T-helper 2 cell treated with Interferon-gamma antibody and Interleukin-4, amounts not matched to agents 5 μg/mL and 100 μg/mL, for 36 hours (primary cell): ENCODE measurements around the gene KCNJ1.

Experiments used
- DNase-seq: peaks from one replicate; pipeline ENCODE4 v3.0.0; 2021; ENCODE audit warnings: low spot score
- H3K27ac Mint-ChIP-seq: one replicate; pipeline ENCODE4 v1.8.0; 2021; ENCODE audit warnings: mild to moderate bottlenecking, mixed read lengths
- H3K27me3 Mint-ChIP-seq: one replicate; pipeline ENCODE4 v1.8.0; 2021; ENCODE audit warnings: low read depth, mixed read lengths
- H3K36me3 Mint-ChIP-seq: one replicate; pipeline ENCODE4 v1.8.0; 2021; ENCODE audit warnings: low read depth, mixed read lengths
- H3K4me1 Mint-ChIP-seq: one replicate; pipeline ENCODE4 v1.8.0; 2021; ENCODE audit warnings: low read depth, mixed read lengths
- H3K4me3 Mint-ChIP-seq: one replicate; pipeline ENCODE4 v1.8.0; 2022; ENCODE audit warnings: mild to moderate bottlenecking, moderate library complexity, mixed read lengths
- H3K9me3 Mint-ChIP-seq: one replicate; pipeline ENCODE4 v1.8.0; 2021; ENCODE audit warnings: mixed read lengths

The KCNJ1 gene

GRCh38 chr11:128859563-128860441, 7.3 kb downstream of the KCNJ1 start:
- DNase-seq: peak; percentile 72
- Mint-ChIP-seq H3K4me3 (no peak overlapping the region), H3K4me1 (peaks cover 6% of the 10 kb centered on the region), H3K27ac (no peak overlapping the region), H3K36me3 (no peaks in the 10 kb centered on the region), H3K27me3 (peaks cover 21% of the 10 kb centered on the region), H3K9me3 (no peaks in the 10 kb centered on the region)

GRCh38 chr11:128857341-128857740, 9.8 kb downstream of the KCNJ1 start:
- Mint-ChIP-seq H3K27me3 (peaks cover 16% of the 10 kb centered on the region), H3K9me3 (no peaks in the 10 kb centered on the region), H3K27ac (no peak overlapping the region), H3K4me3 (no peak overlapping the region), H3K4me1 (peaks cover 6% of the 10 kb centered on the region), H3K36me3 (no peaks in the 10 kb centered on the region)
- DNase-seq: no peak

GRCh38 chr11:128856241-128856640, 10.9 kb downstream of the KCNJ1 start:
- H3K27me3 Mint-ChIP-seq: peaks cover 16% of the 10 kb centered on the region
- H3K4me3 Mint-ChIP-seq: no peak overlapping the region
- no peaks in the 10 kb centered on the region for H3K9me3 Mint-ChIP-seq
- no peak overlapping the region for H3K27ac Mint-ChIP-seq
- no peak for DNase-seq
- no peaks in the 10 kb centered on the region for H3K36me3 Mint-ChIP-seq
- H3K4me1 Mint-ChIP-seq: peaks cover 6% of the 10 kb centered on the region

- Mint-ChIP-seq H3K4me1 (peaks cover 2% of the 10 kb centered on the region), H3K27ac (no peak overlapping the region), H3K27me3 (peaks cover 14% of the 10 kb centered on the region), H3K4me3 (no peak overlapping the region), H3K36me3 (no peaks in the 10 kb centered on the region), H3K9me3 (no peaks in the 10 kb centered on the region)
- DNase-seq: no peak
These were observed 12.3 kb downstream of the KCNJ1 start for GRCh38 chr11:128854841-128855240.

GRCh38 chr11:128853559-128853958, 13.5 kb downstream of the KCNJ1 start:
- no peak for DNase-seq
- Mint-ChIP-seq H3K9me3 (no peaks in the 10 kb centered on the region), H3K27me3 (peaks cover 14% of the 10 kb centered on the region), H3K4me1 (peaks cover 4% of the 10 kb centered on the region), H3K4me3 (no peak overlapping the region), H3K36me3 (no peaks in the 10 kb centered on the region), H3K27ac (no peak overlapping the region)

GRCh38 chr11:128852327-128853023, 14.6 kb downstream of the KCNJ1 start:
- H3K36me3 Mint-ChIP-seq: no peaks in the 10 kb centered on the region
- H3K4me1 Mint-ChIP-seq: peaks cover 5% of the 10 kb centered on the region
- no peak for DNase-seq
- H3K4me3 Mint-ChIP-seq: no peak overlapping the region
- no peaks in the 10 kb centered on the region for H3K9me3 Mint-ChIP-seq
- no peak overlapping the region for H3K27ac Mint-ChIP-seq
- peaks cover 10% of the 10 kb centered on the region for H3K27me3 Mint-ChIP-seq

GRCh38 chr11:128848815-128849455, 18.2 kb downstream of the KCNJ1 start:
- Mint-ChIP-seq H3K27ac (no peak overlapping the region), H3K36me3 (no peaks in the 10 kb centered on the region)

GRCh38 chr11:128846985-128847384, 20.1 kb downstream of the KCNJ1 start:
- H3K4me1 Mint-ChIP-seq: peaks cover 24% of the 10 kb centered on the region
- H3K27ac Mint-ChIP-seq: no peak overlapping the region
- no peaks in the 10 kb centered on the region for H3K27me3 Mint-ChIP-seq

More at GRCh38 chr11:128848815-128849455, 18.2 kb downstream of the KCNJ1 start:
- DNase-seq: peak; percentile 30
- Mint-ChIP-seq H3K4me1 (peaks cover 21% of the 10 kb centered on the region), H3K4me3 (no peak overlapping the region), H3K9me3 (no peaks in the 10 kb centered on the region), H3K27me3 (no peaks in the 10 kb centered on the region)

GRCh38 chr11:128845334-128845780, 21.7 kb downstream of the KCNJ1 start:
- Mint-ChIP-seq H3K27me3 (no peaks in the 10 kb centered on the region), H3K27ac (peak overlapping the region; percentile 70), H3K4me3 (peak overlapping the region; percentile 32), H3K4me1 (peaks cover 27% of the 10 kb centered on the region), H3K36me3 (peaks cover 2% of the 10 kb centered on the region), H3K9me3 (no peaks in the 10 kb centered on the region)
- DNase-seq: no peak

More at GRCh38 chr11:128846985-128847384, 20.1 kb downstream of the KCNJ1 start:
- Mint-ChIP-seq H3K4me3 (no peak overlapping the region), H3K36me3 (peaks cover 1% of the 10 kb centered on the region), H3K9me3 (no peaks in the 10 kb centered on the region)
- DNase-seq: no peak

GRCh38 chr11:128843198-128843785, 23.8 kb downstream of the KCNJ1 start:
- Mint-ChIP-seq H3K36me3 (peaks cover 2% of the 10 kb centered on the region), H3K27ac (no peak overlapping the region), H3K27me3 (no peaks in the 10 kb centered on the region), H3K4me1 (peaks cover 27% of the 10 kb centered on the region), H3K4me3 (no peak overlapping the region), H3K9me3 (peaks cover 1% of the 10 kb centered on the region)
- DNase-seq: no peak

- H3K4me1 Mint-ChIP-seq: peaks cover 36% of the 10 kb centered on the region
- DNase-seq: no peak
- H3K27me3 Mint-ChIP-seq: no peaks in the 10 kb centered on the region
- peaks cover 2% of the 10 kb centered on the region for H3K36me3 Mint-ChIP-seq
- no peak overlapping the region for H3K4me3 Mint-ChIP-seq
- peaks cover 8% of the 10 kb centered on the region for H3K9me3 Mint-ChIP-seq
- H3K27ac Mint-ChIP-seq: no peak overlapping the region
These were observed 25.5 kb downstream of the KCNJ1 start for GRCh38 chr11:128841461-128842072.

GRCh38 chr11:128840783-128841182, 26.3 kb downstream of the KCNJ1 start:
- no peak overlapping the region for H3K27ac Mint-ChIP-seq
- peaks cover 2% of the 10 kb centered on the region for H3K36me3 Mint-ChIP-seq
- H3K9me3 Mint-ChIP-seq: peaks cover 8% of the 10 kb centered on the region
- no peaks in the 10 kb centered on the region for H3K27me3 Mint-ChIP-seq
- no peak for DNase-seq
- peaks cover 37% of the 10 kb centered on the region for H3K4me1 Mint-ChIP-seq
- H3K4me3 Mint-ChIP-seq: no peak overlapping the region

- Mint-ChIP-seq H3K4me1 (peaks cover 30% of the 10 kb centered on the region), H3K27me3 (no peaks in the 10 kb centered on the region), H3K36me3 (peaks cover 2% of the 10 kb centered on the region), H3K4me3 (no peak overlapping the region), H3K9me3 (peaks cover 8% of the 10 kb centered on the region), H3K27ac (no peak overlapping the region)
- DNase-seq: no peak
These were observed 27.0 kb downstream of the KCNJ1 start for GRCh38 chr11:128840137-128840536.
